Measurements from ENCODE around the gene IFNK.
A peak's percentile ranks its signal among the peaks of the same experiment; 100 is the strongest.

GRCh38 chr9:27530915-27531755 lies 7.0 kb downstream of the IFNK start:
- no peak for TF ChIP-seq CTCF (IDR thresholded peaks at IDR 0.05; ENCODE audit: low read depth, low read length, missing input control)
- TF ChIP-seq REST (IDR thresholded peaks at IDR 0.05): no peak
- TF ChIP-seq RAD21 (IDR thresholded peaks at IDR 0.05): no peak
- TF ChIP-seq YY1 (IDR thresholded peaks at IDR 0.05): peak; percentile 14
- no peak for TF ChIP-seq NR2F2 (IDR thresholded peaks at IDR 0.05)
- no peak for TF ChIP-seq MAX (IDR thresholded peaks at IDR 0.05)
- no peak for TF ChIP-seq TAF1 (conservative IDR thresholded peaks at IDR 0.05)
- TF ChIP-seq FOXA1 (IDR thresholded peaks at IDR 0.05): no peak
